Measurements from ENCODE around the gene ZMIZ1. TPM values are rescaled to one million over a fixed set of nuclear protein-coding genes. Genes with fewer than 3 reads are reported as not detected.

Gene ZMIZ1
- polyA plus RNA-seq, 1 experiment: 13.0 TPM

DNA sequence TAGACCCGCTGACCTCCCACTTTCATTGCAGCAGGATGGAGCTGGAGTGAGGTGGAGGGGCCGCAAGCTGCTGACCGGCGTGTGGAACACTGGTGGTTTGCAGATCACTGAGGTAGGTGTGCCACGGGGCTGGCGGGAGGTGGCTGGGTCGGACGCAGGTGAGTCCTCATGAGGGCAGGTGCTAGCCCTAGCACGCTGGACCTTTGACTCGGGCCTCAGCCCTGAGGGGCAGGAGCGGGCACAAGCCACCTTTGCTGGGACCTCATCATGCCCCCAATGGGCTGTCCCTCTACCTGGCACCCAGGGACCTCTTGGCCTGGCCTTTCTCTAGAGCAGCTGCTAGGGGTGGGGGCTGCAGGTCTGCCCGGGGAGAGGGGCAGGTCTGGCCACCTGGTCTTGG, 93.3 kb downstream of the ZMIZ1 start:
- DNase-seq (ENCODE audit: low read depth): no peak
- ChIA-PET POLR2A (no interaction called here), CTCF (no interaction called here)
- H3K36me3 ChIP-seq (ENCODE audit: control insufficient read depth, insufficient read depth, low read length): peaks cover 18% of the 10 kb centered on the region
- TF ChIP-seq, protein P1, sequence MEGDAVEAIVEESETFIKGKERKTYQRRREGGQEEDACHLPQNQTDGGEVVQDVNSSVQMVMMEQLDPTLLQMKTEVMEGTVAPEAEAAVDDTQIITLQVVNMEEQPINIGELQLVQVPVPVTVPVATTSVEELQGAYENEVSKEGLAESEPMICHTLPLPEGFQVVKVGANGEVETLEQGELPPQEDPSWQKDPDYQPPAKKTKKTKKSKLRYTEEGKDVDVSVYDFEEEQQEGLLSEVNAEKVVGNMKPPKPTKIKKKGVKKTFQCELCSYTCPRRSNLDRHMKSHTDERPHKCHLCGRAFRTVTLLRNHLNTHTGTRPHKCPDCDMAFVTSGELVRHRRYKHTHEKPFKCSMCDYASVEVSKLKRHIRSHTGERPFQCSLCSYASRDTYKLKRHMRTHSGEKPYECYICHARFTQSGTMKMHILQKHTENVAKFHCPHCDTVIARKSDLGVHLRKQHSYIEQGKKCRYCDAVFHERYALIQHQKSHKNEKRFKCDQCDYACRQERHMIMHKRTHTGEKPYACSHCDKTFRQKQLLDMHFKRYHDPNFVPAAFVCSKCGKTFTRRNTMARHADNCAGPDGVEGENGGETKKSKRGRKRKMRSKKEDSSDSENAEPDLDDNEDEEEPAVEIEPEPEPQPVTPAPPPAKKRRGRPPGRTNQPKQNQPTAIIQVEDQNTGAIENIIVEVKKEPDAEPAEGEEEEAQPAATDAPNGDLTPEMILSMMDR (IDR thresholded peaks at IDR 0.05; ENCODE audit: insufficient read depth, low read depth, low read length): no peak
- no peaks in the 10 kb centered on the region for H3K27me3 ChIP-seq (ENCODE audit: control insufficient read depth, insufficient read depth, low read length)
- H3K4me3 ChIP-seq (ENCODE audit: low read depth, low read length): no peak overlapping the region

DNA sequence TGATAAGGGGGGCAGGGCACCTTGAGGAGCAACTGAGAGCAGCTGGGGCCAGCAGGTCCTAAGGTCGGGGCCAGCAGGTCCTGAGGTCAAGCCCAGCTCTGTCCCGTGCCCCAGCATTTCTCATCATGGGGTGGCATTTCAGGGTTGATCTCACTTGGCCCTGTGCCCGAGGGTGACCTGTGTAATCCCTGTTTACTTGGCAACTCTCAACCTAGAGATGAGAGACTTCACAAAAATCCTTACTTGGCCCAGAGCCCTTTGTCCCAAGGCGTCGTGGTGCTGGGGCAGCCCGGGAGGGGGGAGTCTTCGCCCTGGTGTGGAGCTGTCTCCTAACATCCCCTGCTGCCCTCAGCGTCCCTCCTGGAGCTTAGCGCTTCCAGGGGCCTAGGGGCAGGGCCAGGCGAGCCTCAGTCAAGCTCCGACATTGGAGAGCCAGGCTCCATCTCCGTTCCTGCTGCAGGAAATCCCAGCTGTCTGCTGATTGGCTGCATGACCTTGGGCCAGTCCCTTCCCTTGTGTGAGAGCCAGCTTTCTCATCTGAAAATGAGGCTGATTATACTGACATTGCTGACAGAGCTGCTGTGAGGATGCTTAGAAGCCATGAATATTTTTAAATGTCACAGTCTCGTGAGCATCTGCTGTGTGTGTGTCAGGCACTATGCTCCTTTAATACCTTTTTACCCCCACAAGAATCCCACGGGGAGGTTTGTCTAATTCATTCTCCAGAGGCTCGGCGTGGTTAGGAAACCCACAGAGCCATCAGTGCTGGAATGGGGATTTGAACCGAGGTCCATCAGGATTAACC, 94.3 kb downstream of the ZMIZ1 start:
- ChIA-PET POLR2A (no interaction called here), CTCF (interaction anchor here (1.3 kb wide), 1 partner anchor 10 kb away, joined by 3 read pairs; no protein-coding TSS in a partner anchor)
- no peak for DNase-seq (ENCODE audit: low read depth)
- H3K4me3 ChIP-seq (ENCODE audit: low read depth, low read length): no peak overlapping the region
- peaks cover 19% of the 10 kb centered on the region for H3K36me3 ChIP-seq (ENCODE audit: control insufficient read depth, insufficient read depth, low read length)
- TF ChIP-seq, protein P1 (IDR thresholded peaks at IDR 0.05; ENCODE audit: insufficient read depth, low read depth, low read length): no peak
- no peaks in the 10 kb centered on the region for H3K27me3 ChIP-seq (ENCODE audit: control insufficient read depth, insufficient read depth, low read length)

DNA sequence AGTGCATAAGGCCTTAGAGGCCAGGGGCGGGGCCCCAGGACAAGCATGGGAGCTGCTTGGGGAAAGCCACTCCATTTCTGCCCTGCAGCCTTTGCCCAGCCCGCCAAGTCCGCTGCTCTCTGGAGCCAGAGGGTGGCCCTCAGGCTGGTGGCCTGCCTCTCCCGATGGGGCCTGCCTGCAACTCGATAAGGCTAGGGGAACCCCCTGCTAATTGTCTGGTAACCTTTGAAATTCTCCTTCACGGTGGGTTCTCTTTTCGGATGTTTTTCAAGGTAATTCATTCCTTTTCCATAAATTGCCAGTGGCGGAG, 94.9 kb downstream of the ZMIZ1 start:
- H3K4me3 ChIP-seq (ENCODE audit: low read depth, low read length): no peak overlapping the region
- no peak for DNase-seq (ENCODE audit: low read depth)
- H3K36me3 ChIP-seq (ENCODE audit: control insufficient read depth, insufficient read depth, low read length): peaks cover 23% of the 10 kb centered on the region
- TF ChIP-seq, protein P1 (IDR thresholded peaks at IDR 0.05; ENCODE audit: insufficient read depth, low read depth, low read length): no peak
- no peaks in the 10 kb centered on the region for H3K27me3 ChIP-seq (ENCODE audit: control insufficient read depth, insufficient read depth, low read length)
- POLR2A ChIA-PET: no interaction called here
- CTCF ChIA-PET: interaction anchor here (1.3 kb wide), 1 partner anchor 10 kb away, joined by 3 read pairs; no protein-coding TSS in a partner anchor

DNA sequence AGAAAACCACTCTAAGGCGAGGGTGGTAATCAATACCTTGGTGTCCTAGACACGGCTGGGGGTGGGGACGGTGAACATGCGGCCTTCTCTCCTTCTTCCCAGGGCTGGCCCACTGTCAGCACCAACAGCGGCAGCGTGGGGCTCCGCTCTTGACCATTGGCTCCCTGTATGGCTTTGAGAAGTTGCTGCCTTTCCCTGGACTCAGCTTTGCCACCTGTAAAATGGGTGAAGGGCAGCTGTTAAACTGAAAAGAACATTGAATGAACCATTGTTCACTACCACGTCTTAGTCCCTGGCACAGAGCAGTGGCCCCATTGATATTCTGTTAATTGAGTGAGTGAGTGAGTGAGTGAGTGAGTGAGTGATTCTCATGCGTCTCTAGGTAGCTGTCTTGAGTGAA, 95.3 kb downstream of the ZMIZ1 start:
- no peak for DNase-seq (ENCODE audit: low read depth)
- CTCF ChIA-PET: interaction anchor here (0.7 to 1.5 kb wide), 3 partner anchors 9 to 32 kb away, joined by 3 to 4 read pairs (median 3); no protein-coding TSS in a partner anchor
- H3K36me3 ChIP-seq (ENCODE audit: control insufficient read depth, insufficient read depth, low read length): peaks cover 23% of the 10 kb centered on the region
- POLR2A ChIA-PET: no interaction called here
- H3K27me3 ChIP-seq (ENCODE audit: control insufficient read depth, insufficient read depth, low read length): no peaks in the 10 kb centered on the region
- H3K4me3 ChIP-seq (ENCODE audit: low read depth, low read length): no peak overlapping the region
- TF ChIP-seq, protein P1 (IDR thresholded peaks at IDR 0.05; ENCODE audit: insufficient read depth, low read depth, low read length): no peak

- ChIA-PET POLR2A (no interaction called here), CTCF (interaction anchor here (0.7 to 1.5 kb wide), 2 partner anchors 30 to 31 kb away, joined by 3 to 4 read pairs; no protein-coding TSS in a partner anchor)
- H3K27me3 ChIP-seq (ENCODE audit: control insufficient read depth, insufficient read depth, low read length): no peaks in the 10 kb centered on the region
- TF ChIP-seq, protein P1 (IDR thresholded peaks at IDR 0.05; ENCODE audit: insufficient read depth, low read depth, low read length): no peak
- peaks cover 27% of the 10 kb centered on the region for H3K36me3 ChIP-seq (ENCODE audit: control insufficient read depth, insufficient read depth, low read length)
- H3K4me3 ChIP-seq (ENCODE audit: low read depth, low read length): no peak overlapping the region
- DNase-seq (ENCODE audit: low read depth): no peak
These were observed 96.5 kb downstream of the ZMIZ1 start for GRCh38 chr10:79165070-79165778.
